CD4-positive, alpha-beta T cell treated with Interleukin-4 for 4 hours (primary cell): ENCODE data around the gene FOXA2.

Experiments used
- DNase-seq: peaks from one replicate; pipeline ENCODE4 v3.0.0-alpha.2; 2020

The FOXA2 gene

GRCh38 chr20:22583773-22584521, 425 bp downstream of the FOXA2 start:
- DNase-seq = no peak

GRCh38 chr20:22582964-22583772, 1.2 kb downstream of the FOXA2 start:
- DNase-seq = no peak

GRCh38 chr20:22582386-22582963, 1.9 kb downstream of the FOXA2 start:
- DNase-seq = no peak

DNA sequence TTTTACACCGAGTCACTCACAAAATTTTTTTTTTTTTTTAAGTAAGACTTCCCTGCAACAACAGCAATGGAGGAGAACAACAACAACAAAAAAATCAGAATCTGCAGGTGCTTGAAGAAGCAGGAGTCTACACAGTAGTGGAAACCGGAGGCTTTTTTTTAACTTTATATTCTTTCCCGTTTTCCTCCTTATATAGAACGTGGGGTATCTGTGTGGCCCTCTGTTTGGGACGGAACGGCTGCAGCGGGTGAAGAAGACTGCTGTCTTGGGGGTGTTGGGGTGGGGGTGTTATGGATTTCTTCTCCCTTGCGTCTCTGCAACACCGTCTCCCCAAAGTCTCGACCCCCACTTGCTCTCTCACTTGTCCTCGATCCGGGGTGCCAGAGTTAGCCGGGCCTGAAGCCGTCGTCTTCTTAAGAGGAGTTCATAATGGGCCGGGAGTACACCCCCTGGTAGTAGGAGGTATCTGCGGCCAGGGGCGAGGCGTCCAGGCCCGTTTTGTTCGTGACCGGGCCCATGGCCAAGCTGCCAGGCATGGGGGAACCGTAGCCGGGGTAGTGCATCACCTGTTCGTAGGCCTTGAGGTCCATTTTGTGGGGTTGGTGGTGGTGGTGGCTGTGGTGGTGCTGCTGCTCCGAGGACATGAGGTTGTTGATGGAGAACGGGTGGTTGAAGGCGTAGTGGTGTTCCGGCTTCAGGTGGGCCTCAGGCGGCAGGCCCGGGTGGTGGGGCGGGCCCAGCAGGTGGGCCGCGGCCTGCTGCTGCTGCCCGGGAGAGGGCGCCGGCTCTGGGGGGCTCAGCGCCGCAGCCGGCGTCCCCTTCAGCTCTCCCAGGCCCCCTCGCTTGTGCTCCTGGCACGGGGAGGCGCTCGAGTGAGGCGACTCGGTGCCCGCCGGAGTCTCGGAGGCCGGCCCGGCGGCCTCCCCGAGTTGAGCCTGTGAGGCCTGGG, 2.7 kb downstream of the FOXA2 start:
- no peak for DNase-seq

- DNase-seq = no peak
Measured at GRCh38 chr20:22579711-22580697, 4.4 kb downstream of the FOXA2 start.

DNA sequence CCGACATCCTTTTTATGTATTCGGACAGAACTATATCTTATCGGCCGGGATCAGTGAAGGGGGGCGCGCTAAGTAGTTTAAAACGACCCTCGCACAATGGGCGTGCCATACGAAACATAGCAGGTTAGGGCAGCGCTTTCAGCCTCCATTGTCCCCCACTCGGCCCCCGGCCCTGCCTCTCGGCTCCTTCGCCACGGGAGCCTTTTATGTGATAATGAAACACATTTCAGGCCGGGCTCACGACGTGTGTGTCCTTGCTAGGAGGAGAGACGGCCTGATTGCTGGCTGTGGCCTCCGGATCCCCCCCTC, 5.3 kb downstream of the FOXA2 start:
- DNase-seq = no peak

- no peak for DNase-seq
Measured at GRCh38 chr20:22578221-22579118, 5.9 kb downstream of the FOXA2 start.

DNA sequence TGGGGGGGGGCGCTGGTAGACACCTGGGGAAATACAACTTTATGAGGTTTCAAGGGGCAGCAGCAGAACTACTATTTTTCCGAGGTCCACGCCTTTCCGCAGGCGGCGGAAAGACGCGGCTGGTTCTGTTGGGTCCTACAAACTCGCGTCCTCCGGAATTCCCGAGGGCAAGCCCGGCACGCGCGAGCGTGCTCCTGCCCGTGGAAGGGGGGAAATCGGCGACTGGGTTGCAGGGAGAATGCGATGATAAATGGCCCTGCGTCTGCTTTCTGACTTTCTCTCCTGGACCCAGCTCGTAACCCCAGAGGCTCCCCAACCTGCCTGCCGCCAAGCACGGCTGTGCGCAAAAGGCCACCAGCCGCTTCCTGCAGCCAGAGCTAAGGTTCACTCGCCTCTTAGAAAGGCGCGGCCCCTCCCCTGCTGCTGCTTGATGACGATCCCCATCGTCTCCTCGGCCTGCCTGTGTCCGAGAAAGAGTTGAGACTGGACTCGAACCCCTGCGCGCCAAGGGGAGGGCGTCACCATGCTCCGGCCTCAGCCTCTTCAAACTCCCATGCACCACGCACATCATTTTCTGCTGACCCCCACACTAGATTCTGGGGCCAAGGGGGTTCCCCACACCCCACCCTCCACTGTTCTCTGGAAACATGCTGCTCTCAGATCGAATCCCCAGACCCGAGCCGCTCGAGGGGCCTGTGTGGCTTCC, 6.7 kb downstream of the FOXA2 start:
- DNase-seq = no peak

DNA sequence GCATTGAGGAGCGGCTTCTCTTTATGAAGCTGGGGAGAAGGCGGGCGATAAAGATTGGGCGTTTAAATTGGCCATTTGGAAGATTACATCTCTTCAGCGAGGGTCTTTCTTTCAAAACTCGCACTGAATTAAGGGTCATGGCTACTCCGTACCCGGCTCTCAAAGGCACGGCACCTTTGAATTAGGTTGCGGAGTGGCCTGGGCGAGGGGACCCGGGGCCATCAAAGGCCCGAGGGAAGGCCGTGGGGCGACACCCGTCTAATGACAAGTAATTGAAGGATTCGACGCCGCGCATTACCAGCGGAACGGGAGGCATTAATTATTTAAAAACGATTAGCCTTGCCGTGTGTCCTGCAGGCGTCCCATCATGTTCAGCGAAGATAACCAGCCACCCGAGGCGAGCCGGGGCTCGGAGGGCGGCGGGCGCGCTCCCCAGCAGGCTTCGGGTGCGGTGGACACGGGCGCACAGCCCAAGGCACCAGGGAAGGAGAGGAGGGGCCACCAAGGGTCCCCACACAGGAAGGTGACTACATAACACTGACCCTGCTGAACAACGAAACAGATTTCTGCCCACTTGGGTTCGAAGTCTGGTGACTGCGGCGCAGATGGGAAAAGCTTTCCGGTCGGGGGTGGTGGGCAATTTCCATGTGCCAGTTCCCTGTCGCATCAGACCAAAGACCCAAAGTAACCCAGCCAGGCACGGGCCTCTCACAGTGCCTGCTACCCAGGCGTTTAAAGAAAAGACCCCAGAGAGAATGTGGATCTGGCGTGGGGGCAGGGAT, 7.4 kb downstream of the FOXA2 start:
- DNase-seq = no peak

DNA sequence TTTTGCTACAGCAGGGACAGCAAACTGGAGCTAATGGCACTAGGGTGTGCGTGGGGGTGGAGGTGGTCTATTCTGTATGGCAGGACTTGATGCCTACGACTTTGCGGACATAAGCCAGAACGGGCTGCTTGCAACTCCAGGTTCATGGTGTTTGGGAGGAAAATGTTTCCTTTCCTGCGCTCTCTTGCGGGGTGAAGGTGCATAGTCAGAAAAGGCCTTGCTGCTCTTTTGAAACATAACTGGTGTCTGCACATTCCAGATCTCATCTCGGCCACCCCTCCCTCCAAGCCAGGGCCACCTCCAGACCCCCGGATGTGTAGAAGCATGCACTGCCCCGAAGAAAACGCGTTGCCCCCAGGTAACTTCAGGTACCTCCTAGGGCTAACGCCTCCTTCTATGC, 8.1 kb downstream of the FOXA2 start:
- DNase-seq = no peak

GRCh38 chr20:22575737-22576136, 8.6 kb downstream of the FOXA2 start:
- no peak for DNase-seq

DNA sequence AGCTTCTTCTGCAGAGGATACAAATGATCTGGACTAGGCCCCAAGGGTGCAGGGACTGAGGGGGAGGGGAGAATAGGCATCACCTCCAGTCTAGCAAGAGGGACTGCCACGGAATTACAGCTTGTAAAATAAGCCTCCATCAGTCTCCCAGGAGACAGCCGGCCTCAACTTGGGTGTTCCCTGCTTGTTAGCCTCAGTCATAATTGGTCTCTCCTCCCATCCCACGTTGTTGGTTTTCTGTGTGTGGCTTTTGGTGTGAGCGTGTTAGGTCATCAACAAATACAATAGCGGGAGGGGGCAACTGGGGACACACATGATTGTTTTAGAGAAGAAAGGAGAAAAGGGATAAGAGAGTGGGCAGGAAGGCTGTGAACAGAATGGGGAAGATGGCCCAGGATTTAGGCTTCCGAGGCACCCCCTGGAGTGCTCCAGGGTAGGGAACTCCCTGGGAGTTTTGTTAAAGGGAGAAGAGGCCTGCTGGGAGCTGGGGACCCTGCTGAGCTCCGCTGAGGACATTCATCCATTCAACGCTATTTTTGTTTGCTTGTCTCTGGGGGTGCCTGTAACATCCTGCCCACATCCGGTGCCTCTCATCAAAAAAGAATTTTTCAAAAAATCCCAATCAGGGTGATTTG, 9.2 kb downstream of the FOXA2 start:
- no peak for DNase-seq

DNA sequence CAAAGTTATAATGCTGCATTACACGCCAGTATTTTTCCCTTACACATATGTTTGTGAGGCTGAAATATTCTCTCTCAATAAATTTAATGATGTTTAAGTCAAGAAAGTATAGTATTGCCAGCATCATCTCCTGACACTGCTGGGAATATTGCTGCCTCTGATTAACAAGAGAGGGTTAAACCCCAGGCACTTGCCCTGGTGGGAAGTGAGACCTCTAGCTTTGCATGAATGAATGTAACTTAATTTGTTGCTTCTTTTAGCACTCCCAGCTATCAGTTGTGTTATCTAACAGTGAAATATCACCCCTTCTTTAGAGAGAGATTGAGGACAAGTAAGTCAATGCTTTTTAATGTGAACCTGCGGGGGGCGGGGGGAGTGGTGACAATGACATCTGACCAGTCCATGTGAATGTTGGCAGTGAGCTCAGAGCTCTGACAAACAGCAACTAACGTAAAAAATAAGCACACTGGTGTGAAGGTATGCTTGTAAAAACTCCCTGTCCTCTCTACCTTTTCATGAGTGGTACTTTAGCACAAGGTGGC, 9.8 kb downstream of the FOXA2 start:
- DNase-seq = no peak

DNA sequence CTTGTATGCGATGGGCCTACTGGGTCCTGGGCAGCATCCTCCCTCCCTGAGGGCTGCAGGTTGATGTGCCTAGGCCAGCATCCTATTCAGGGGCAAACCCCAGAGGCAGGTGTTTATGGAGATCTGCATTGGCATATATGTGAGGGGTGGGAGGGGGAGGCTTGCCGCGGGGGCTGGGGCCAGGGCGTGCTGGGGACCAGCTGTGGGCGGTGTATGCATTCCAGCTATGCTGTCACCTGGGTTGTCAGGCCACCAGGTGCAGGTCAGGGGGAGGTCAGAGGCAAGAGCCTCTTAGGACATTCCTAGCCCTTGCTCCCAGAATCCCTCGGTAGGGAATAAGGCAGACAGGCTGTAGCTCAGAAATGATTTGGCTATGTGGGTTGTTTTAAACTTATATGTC, 11.9 kb downstream of the FOXA2 start:
- no peak for DNase-seq

DNA sequence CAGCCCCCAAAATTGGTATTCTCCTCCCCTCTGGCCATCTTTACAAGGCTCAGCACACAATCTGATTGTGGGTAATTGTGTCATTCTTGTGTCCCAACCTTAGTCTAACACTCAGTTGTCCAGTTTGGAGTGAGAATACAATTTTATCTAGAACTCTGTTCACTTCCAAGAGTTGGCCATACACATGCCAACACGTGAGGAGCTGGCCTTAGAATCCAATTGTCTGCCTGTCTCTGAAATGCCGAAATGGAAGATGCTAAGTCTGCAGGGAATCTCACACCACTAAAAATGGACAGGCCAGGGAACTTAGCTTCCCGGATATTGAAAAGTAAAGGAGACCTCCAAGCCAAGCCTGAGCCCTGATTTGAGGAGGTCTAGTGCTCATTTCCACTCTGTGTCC, 12.3 kb downstream of the FOXA2 start:
- no peak for DNase-seq

DNA sequence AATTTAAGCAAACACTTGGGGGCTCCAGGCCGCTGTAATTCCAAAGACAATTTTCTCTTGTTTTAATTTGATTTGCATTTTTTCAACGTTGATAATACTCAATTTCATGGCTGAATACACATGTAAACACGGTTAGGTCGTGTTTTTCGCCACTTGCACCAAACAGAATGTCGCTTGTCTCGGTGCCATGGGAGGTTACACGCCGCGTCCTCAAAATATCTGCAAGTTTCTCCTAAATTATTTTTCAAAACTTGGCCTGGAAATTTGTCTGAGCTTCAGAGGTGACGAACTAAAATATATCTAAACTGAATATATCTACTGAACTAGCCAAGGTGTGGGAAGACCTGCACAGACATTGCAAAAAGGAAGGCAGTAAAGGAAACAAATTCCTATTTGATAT, 15.0 kb downstream of the FOXA2 start:
- no peak for DNase-seq

DNA sequence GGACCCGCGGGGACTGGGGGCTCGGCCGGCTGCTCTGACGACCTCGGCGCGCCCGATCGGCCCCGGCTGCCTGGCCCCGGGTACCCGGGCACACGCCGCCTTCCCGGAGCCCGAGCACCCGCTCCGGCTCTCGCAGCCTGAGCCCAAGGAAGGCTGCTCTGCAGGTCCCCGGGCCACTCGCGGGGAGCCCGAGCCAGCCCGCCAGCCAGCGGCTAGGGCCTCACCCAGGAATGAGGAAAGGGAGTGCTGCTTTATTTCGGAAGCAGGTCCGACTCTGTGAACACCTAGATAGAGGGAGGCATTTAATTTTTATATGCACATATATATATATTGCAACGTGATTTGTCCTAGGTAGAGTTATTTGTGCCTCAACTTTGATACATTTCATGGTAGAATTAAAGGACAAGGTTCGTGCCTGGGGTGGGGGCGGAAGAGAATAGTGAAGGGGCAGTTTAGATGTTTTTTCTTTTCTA, 15.5 kb downstream of the FOXA2 start:
- DNase-seq = no peak
